H1 (cell line): Measurements from ENCODE around the gene ABL2. TPM values are rescaled to one million over a fixed set of nuclear protein-coding genes. Genes with fewer than 3 reads are reported as not detected.

Source experiments
- CEBPB ChIP-seq: IDR thresholded peaks from 2 replicates; pipeline ENCODE4 v1.6.1; 2012; ENCODE audit warnings: low read depth, low read length
- CHD2 ChIP-seq: IDR thresholded peaks from 2 replicates; pipeline ENCODE4 v1.6.1; 2012; ENCODE audit warnings: low read length, improper control_type of control experiment
- CHD7 ChIP-seq: fragments of 300-600 bp; sonication (generic); IDR thresholded peaks from 2 replicates; pipeline ENCODE4 v1.7.1; 2012; ENCODE audit warnings: low read length, moderate library complexity, mild to moderate bottlenecking, inconsistent platforms; ENCODE audit not compliant: insufficient replicate concordance
- CREB1 ChIP-seq: IDR thresholded peaks from 2 replicates; pipeline ENCODE4 v1.6.1; 2012; ENCODE audit warnings: inconsistent platforms
- EP300 ChIP-seq, 2 experiments: IDR thresholded peaks; 1 replicate in 1 of 2; 2 replicates in 1 of 2; pipeline ENCODE4 v1.6.1; 2011 to 2012; ENCODE audit warnings: low read depth in 2 of 2, low read length in 2 of 2, mild to moderate bottlenecking in 2 of 2, borderline replicate concordance in 1 of 2, inconsistent platforms in 1 of 2, moderate library complexity in 1 of 2
- JUND ChIP-seq: IDR thresholded peaks from 2 replicates; pipeline ENCODE4 v1.6.1; 2011; ENCODE audit warnings: mild to moderate bottlenecking, improper control_type of control experiment, low read length
- POLR2A ChIP-seq, 2 experiments: IDR thresholded peaks; 1 replicate in 1 of 2; 2 replicates in 1 of 2; pipeline ENCODE4 v1.6.1; 2011; ENCODE audit warnings: low read depth in 2 of 2, low read length in 2 of 2, mild to moderate bottlenecking in 2 of 2; ENCODE audit errors: control extremely low read depth in 1 of 2
- POU5F1 ChIP-seq: IDR thresholded peaks from 2 replicates; pipeline ENCODE4 v1.6.1; 2011; ENCODE audit warnings: low read depth, mild to moderate bottlenecking, low read length, moderate library complexity
- SAP30 ChIP-seq: fragments of 300-600 bp; sonication (generic); IDR thresholded peaks from 2 replicates; pipeline ENCODE4 v1.7.1; 2012; ENCODE audit warnings: low read length, moderate library complexity, mild to moderate bottlenecking, inconsistent platforms; ENCODE audit not compliant: insufficient read depth, insufficient replicate concordance
- SIN3A ChIP-seq, 2 experiments: IDR thresholded peaks in 1 of 2; conservative IDR thresholded peaks in 1 of 2; 2 replicates each; pipeline ENCODE4 v1.6.1; 2011 to 2012; ENCODE audit warnings: low read length in 2 of 2, improper control_type of control experiment in 1 of 2, low read depth in 1 of 2, mild to moderate bottlenecking in 1 of 2
- SP2 ChIP-seq: IDR thresholded peaks from 2 replicates; pipeline ENCODE4 v1.6.1; 2012; ENCODE audit warnings: mild to moderate bottlenecking, low read length, inconsistent platforms
- polyA plus RNA-seq, 7 experiments: library from polyadenylated mRNA; depleted of rRNA in 3 of 7; stranded (reverse) in 5 of 7; unstranded in 2 of 7; fragments of >200 nt in 5 of 7; fragments of 200-250 nt in 2 of 7; gene quantifications; 1 replicate in 5 of 7; 2 replicates in 1 of 7; 4 replicates in 1 of 7; pipeline versions ENCODE4 v1.2.1 to v1.2.3, GENCODE V29; 2011 to 2013; ENCODE audit warnings: missing spikeins in 2 of 7, mixed read lengths in 2 of 7
- total RNA-seq: library from RNA; stranded (reverse); fragmentation: NEBNext Ultra II Directional; extraction: Animal tissue kit (Norgen Biotek cat#: 25700); gene quantifications from 2 replicates; pipeline ENCODE4 v1.2.1, GENCODE V29; 2021

Gene ABL2
- total and polyA plus RNA-seq, 2 of the 8 experiments (the other 6 are each of a cell fraction or from before 2014, with no cell fraction given), result 4.5 to 19.1 TPM

DNA sequence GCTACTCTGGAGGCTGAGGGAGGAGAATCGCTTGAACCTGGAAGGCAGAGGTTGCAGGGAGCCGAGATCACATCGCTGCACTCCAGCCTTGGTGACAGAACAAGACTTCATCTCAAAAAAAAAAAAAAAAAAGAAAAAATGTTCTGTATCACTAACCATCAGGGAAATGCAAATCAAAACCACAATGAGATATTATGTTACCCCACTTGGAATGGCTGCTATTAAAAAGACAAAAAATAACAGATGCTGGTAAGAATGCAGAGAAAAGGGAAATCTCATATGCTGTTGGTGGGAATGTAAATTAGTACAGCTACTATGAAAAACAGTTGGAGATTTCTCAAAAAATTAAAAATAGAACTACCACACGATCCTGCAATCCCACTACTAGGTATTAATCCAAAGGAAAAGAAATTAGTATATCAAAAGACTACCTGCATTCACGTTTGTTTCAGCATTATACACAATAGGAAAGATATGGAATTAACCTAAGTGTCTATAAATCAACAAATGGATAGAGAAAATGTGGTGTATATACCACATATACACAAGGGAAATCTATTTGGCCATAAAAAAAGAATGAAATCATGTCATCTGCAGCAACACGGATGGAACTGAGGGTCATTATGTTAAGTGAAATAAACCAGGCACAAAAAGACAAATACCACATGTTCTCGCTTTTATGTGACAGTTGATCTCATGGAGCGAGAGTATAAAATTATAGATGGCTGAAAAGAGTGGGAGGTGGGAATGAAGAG, 62.6 kb downstream of the ABL2 start (continued):
- TF ChIP-seq CHD7, result no peak
- no peak for TF ChIP-seq CHD2
- TF ChIP-seq EP300 (IDR thresholded peaks at IDR 0.05; ENCODE audit: borderline replicate concordance in 1 of 2, low read depth in 2 of 2, low read length in 2 of 2), result no peak
- no peak for TF ChIP-seq JUND
- no peak for TF ChIP-seq CREB1
- TF ChIP-seq POU5F1, result no peak
- no peak for TF ChIP-seq CEBPB
- no peak for TF ChIP-seq SAP30
- no peak for TF ChIP-seq SP2
- no peak for TF ChIP-seq SIN3A (conservative IDR thresholded peaks at IDR 0.05 in 1 of 2, IDR thresholded peaks at IDR 0.05 in 1 of 2; ENCODE audit: low read depth in 1 of 2, low read length in 2 of 2)
- no peak for TF ChIP-seq POLR2A (IDR thresholded peaks at IDR 0.05; ENCODE audit: control extremely low read depth in 1 of 2, low read depth in 2 of 2, low read length in 2 of 2)
